Measurements from ENCODE around the gene TARDBP. TPM values are rescaled to one million over a fixed set of nuclear protein-coding genes. Genes with fewer than 3 reads are reported as not detected.

Gene TARDBP
- total RNA-seq, 1 experiment from 2014 or later, result 155 TPM

- TF ChIP-seq EGR1 (IDR thresholded peaks at IDR 0.05; ENCODE audit: low read depth) (no peak), YY1 (IDR thresholded peaks at IDR 0.05; ENCODE audit: extremely low read depth, insufficient replicate concordance, low read depth, low read length) (no peak), EZH2 (IDR thresholded peaks at IDR 0.05) (no peak)
- Histone ChIP-seq H3K9me3 (ENCODE audit: control insufficient read depth in 1 of 2, insufficient read depth in 1 of 2, low read depth in 1 of 2, low read length in 2 of 2) (no peaks in the 10 kb centered on the region), H3K79me2 (ENCODE audit: insufficient read depth, low read length) (no peaks in the 10 kb centered on the region), H3K36me3 (ENCODE audit: control insufficient read depth in 1 of 2, insufficient read depth in 2 of 2, low read length in 2 of 2) (peaks cover 55 to 72% of the 10 kb centered on the region in 2 experiments), H4K20me1 (ENCODE audit: insufficient read depth) (no peaks in the 10 kb centered on the region), H3K9ac (ENCODE audit: low read length) (no peak overlapping the region), H3K4me3 (replicated peaks in 1 of 2; ENCODE audit: low read depth in 1 of 2, low read length in 2 of 2) (no peak overlapping the region), H3K27ac (ENCODE audit: low read depth, low read length) (no peak overlapping the region), H3K9me2 (ENCODE audit: insufficient read depth) (no peaks in the 10 kb centered on the region), H2AFZ (ENCODE audit: low read depth, low read length, poor library complexity, severe bottlenecking) (no peak overlapping the region), H3K4me2 (ENCODE audit: low read length) (no peak overlapping the region), H3K4me1 (ENCODE audit: control insufficient read depth in 1 of 2, insufficient read depth in 2 of 2, low read length in 2 of 2) (peaks cover 0 to 4% of the 10 kb centered on the region in 2 experiments; a peak in 1 of 4 replicates), H3K27me3 (ENCODE audit: insufficient read depth, low read length) (no peaks in the 10 kb centered on the region)
- no TSS peak for BruUV-seq (replicated peaks)
- intact Hi-C loops (cut with micrococcal nuclease), result no loop called here
- ChIA-PET CTCF (no interaction called here), POLR2A (no interaction called here), RAD21 (ENCODE audit: low non-redundant PET in 1 of 2, low total read pairs in 2 of 2, uncharacterized antibody in 2 of 2, unreplicated experiment in 2 of 2) (no interaction called here)
- DNase-seq (ENCODE audit: low read depth, low spot score), result no peak
- ATAC-seq, result no peak
These were observed 56.4 kb downstream of the TARDBP start for GRCh38 chr1:11068600-11069473.

DNA sequence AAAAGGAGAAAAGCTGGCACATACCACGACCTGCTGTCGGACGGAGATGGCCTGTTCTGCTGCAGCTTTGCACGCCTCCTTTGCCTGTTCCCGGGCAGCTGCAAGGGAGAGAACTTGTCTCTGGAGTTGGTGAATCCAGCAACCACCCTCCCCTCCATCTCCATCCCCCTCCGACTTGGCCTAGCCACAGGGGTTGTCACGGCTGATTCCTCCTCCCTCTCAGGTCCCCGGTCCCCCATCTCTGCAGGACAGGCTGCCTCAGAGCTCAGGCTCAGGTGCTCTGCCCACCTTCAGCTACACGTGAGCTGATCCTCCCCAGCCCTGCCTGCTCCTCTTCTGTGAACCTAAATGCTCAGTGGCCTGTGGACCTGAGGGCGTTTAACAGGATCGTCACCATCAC lies 58.4 kb downstream of the TARDBP start:
- Histone ChIP-seq H3K9ac (ENCODE audit: low read length) (no peak overlapping the region), H3K4me1 (ENCODE audit: control insufficient read depth in 1 of 2, insufficient read depth in 2 of 2, low read length in 2 of 2) (no peaks in the 10 kb centered on the region), H3K9me2 (ENCODE audit: insufficient read depth) (no peaks in the 10 kb centered on the region), H2AFZ (ENCODE audit: low read depth, low read length, poor library complexity, severe bottlenecking) (no peak overlapping the region), H3K4me3 (replicated peaks in 1 of 2; ENCODE audit: low read depth in 1 of 2, low read length in 2 of 2) (no peak overlapping the region), H3K9me3 (ENCODE audit: control insufficient read depth in 1 of 2, insufficient read depth in 1 of 2, low read depth in 1 of 2, low read length in 2 of 2) (no peaks in the 10 kb centered on the region), H3K27me3 (ENCODE audit: insufficient read depth, low read length) (no peaks in the 10 kb centered on the region), H4K20me1 (ENCODE audit: insufficient read depth) (no peaks in the 10 kb centered on the region), H3K79me2 (ENCODE audit: insufficient read depth, low read length) (no peaks in the 10 kb centered on the region), H3K27ac (ENCODE audit: low read depth, low read length) (no peak overlapping the region), H3K4me2 (ENCODE audit: low read length) (no peak overlapping the region), H3K36me3 (ENCODE audit: control insufficient read depth in 1 of 2, insufficient read depth in 2 of 2, low read length in 2 of 2) (peaks cover 58 to 76% of the 10 kb centered on the region in 2 experiments)
- ChIA-PET POLR2A (no interaction called here), RAD21 (ENCODE audit: low non-redundant PET in 1 of 2, low total read pairs in 2 of 2, uncharacterized antibody in 2 of 2, unreplicated experiment in 2 of 2) (no interaction called here), CTCF (interaction anchor here (1.3 kb wide), 1 partner anchor 34 kb away, joined by 4 read pairs; no protein-coding TSS in a partner anchor)
- DNase-seq (ENCODE audit: low read depth, low spot score), result no peak
- ATAC-seq, result no peak
- intact Hi-C loops (cut with micrococcal nuclease), result no loop called here
- no TSS peak for BruUV-seq (replicated peaks)
- TF ChIP-seq CEBPB (IDR thresholded peaks at IDR 0.05; ENCODE audit: low read depth) (no peak), EGR1 (IDR thresholded peaks at IDR 0.05; ENCODE audit: low read depth) (no peak), REST (IDR thresholded peaks at IDR 0.05; ENCODE audit: low read depth) (no peak), POLR2AphosphoS5 (IDR thresholded peaks at IDR 0.05; ENCODE audit: low read depth, low read length) (no peak), YY1 (IDR thresholded peaks at IDR 0.05; ENCODE audit: extremely low read depth, insufficient replicate concordance, low read depth, low read length) (no peak), ZBTB33 (IDR thresholded peaks at IDR 0.05; ENCODE audit: extremely low read depth, insufficient replicate concordance, low read length) (no peak), JUND (IDR thresholded peaks at IDR 0.05) (no peak), CTCF (IDR thresholded peaks at IDR 0.05 in 2 of 3, conservative IDR thresholded peaks at IDR 0.05 in 1 of 3; ENCODE audit: borderline replicate concordance in 1 of 3, insufficient read depth in 1 of 3, low read depth in 2 of 3, low read length in 2 of 3) (no peak), SRF (IDR thresholded peaks at IDR 0.05; ENCODE audit: low read depth) (no peak)

All from HCT116 (cell line).